C4-2B (cell line): Measurements from ENCODE around the gene SLC6A6.

Source experiments
- ZFX ChIP-seq: fragments of 450-650 bp; IDR thresholded peaks from 2 replicates; pipeline ENCODE4 v1.6.1; 2017
- TF ChIP-seq, protein P1 (sequence below): fragments of 450-650 bp; conservative IDR thresholded peaks from 2 replicates; pipeline ENCODE4 v1.5.1; 2017; ENCODE audit warnings: mild to moderate bottlenecking

DNA sequence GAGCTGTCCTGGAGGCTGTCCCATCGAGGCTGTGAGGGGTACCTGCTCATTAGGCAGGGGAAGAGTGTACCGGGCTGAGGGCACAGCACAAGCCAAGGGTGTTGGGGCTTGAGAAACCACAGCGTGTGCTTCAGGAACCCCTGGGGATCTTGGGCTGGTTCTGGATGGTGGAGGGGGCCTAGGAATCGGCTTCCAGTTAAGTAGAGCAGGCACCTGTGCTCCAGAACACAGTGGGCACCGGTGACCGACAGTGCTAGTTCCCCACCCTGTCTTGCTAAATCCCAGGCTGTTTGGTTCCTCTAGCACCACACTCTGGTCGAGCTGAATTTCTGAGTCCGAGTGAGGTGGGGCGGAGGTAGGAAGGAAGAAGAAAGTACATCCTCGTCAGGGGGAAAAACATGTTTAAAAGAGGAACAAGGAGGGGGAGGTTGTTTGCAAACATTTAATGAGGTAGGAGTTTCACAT lies 29.1 kb downstream of the SLC6A6 start:
- TF ChIP-seq, protein P1, sequence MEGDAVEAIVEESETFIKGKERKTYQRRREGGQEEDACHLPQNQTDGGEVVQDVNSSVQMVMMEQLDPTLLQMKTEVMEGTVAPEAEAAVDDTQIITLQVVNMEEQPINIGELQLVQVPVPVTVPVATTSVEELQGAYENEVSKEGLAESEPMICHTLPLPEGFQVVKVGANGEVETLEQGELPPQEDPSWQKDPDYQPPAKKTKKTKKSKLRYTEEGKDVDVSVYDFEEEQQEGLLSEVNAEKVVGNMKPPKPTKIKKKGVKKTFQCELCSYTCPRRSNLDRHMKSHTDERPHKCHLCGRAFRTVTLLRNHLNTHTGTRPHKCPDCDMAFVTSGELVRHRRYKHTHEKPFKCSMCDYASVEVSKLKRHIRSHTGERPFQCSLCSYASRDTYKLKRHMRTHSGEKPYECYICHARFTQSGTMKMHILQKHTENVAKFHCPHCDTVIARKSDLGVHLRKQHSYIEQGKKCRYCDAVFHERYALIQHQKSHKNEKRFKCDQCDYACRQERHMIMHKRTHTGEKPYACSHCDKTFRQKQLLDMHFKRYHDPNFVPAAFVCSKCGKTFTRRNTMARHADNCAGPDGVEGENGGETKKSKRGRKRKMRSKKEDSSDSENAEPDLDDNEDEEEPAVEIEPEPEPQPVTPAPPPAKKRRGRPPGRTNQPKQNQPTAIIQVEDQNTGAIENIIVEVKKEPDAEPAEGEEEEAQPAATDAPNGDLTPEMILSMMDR: no peak
- no peak for TF ChIP-seq ZFX
